Stimulated activated CD4-positive, alpha-beta T cell treated with anti-CD3 and anti-CD28 coated beads, Interleukin-4, amount 100 ng/mL, for 24 hours (primary cell): Measurements from ENCODE around the gene CLEC18B.
"Not testable (repeated sequence)": the region's sequence is repeated elsewhere in the genome, so short reads cannot be mapped to it uniquely, and the experiment has no call there.

Source experiments
- DNase-seq: peaks from one replicate; pipeline ENCODE4 v3.0.0-alpha.2; 2020

The CLEC18B gene

GRCh38 chr16:74404148-74404933 lies 16.9 kb downstream of the CLEC18B start:
- DNase-seq = not testable (repeated sequence)

GRCh38 chr16:74400238-74400637 lies 21.0 kb downstream of the CLEC18B start:
- not testable (repeated sequence) for DNase-seq

GRCh38 chr16:74398212-74398895 lies 22.9 kb downstream of the CLEC18B start:
- DNase-seq = not testable (repeated sequence)

DNA sequence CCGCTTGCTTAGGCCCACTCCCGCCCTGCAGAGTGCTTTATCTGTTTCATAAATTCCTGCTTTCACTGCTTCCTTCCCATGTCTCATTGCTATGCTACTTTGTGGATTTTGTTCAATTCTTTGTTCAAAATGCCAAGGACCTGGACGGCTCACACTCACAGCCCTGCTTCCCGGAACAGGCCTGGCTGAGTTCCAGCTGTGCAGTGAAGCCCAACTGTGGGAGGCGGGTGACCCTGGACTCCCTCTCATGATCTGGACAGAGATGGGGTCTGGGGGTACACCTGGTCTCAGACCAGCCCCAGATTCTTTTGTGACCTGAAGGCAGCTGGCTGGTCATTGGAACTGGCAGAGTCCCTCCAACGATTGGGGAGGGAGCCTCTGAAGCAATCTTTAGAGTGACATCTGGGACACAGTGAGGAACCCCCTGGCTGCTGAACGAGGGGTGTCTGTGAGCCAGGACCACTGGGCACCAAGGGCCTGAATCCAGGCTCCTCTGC lies 24.7 kb downstream of the CLEC18B start:
- not testable (repeated sequence) for DNase-seq

DNA sequence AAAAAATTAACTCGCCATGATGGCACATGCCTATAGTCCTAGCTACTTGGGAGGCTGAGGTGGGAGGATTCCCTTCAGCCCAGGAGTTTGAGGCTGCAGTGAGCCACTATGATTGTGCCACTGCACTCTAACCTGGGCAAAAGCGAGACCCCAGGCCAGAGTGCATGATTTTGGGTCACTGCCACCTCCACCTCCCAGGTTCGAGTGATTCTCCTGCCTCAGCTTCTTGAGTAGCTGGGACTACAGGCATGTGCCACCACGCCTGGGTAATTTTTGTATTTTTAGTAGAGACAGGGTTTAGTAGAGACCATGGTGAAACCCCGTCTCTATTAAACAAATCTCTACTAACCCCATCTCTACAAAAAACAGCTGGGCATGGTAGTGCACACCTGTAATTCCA lies 26.7 kb downstream of the CLEC18B start:
- not testable (repeated sequence) for DNase-seq

GRCh38 chr16:74394131-74394530 lies 27.1 kb downstream of the CLEC18B start:
- not testable (repeated sequence) for DNase-seq

DNA sequence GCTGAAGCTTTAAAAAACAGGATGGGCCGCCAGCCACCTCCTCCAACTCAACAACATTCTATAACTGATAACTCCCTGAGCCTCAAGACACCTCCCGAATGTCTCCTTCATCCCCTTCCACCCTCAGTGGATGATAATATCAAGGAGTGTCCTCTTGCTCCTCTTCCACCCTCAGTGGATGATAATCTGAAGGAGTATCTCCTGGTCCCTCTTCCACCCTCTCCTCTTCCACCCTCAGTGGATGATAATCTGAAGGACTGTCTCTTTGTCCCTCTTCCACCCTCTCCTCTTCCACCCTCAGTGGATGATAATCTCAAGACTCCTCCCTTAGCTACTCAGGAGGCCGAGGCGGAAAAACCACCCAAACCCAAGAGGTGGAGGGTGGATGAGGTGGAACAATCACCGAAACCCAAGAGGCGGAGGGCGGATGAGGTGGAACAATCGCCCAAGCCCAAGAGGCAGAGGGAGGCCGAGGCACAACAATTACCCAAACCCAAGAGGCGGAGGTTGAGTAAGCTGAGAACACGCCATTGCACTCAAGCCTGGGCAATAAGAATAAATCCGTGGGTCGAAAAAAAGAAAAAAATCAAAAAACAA lies 29.7 kb downstream of the CLEC18B start:
- DNase-seq = not testable (repeated sequence)

GRCh38 chr16:74382339-74383034 lies 38.8 kb downstream of the CLEC18B start:
- DNase-seq = not testable (repeated sequence)

- not testable (repeated sequence) for DNase-seq
Measured at GRCh38 chr16:74373847-74374184, 47.5 kb downstream of the CLEC18B start.

DNA sequence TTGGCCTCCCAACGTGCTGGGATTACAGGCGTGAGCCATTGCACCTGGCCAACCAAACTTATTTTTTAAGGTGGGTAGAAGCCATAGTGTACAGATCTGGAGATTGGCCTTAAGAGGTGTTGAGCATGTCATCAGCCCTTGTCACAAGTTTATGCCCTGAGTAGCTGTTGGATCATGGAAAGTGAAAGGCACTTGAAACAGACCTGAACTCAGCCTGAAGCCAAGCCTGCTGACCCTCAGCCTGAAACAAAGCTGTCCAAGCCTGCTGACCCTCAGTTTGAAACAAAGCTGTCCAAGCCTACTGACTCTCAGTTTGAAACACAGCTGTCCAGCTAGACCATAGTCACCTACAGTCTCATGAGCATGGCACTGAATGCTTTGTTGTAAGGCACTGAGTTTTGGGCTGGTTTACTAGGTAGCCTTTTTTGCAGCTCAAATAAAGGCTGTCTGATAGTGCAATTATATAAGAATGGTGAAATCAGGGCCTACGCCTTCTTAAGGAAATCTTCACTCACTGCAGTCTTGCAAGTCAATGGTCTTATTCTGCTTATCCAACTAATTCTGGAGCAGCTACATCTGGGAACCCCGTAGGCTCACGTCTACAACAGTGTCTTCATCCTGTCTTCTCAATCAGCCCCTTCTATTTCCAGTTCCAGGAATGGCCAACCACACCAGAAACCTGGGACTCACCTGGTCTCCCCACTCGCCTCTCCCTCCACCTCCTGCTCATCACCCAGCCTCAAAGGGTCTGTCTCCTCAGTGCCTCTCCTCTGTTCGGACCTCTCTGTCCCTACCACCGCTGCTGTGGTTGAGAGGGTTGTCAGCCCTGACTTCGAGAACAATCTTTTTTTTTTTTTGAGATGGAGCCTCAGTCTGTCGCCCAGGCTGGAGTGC lies 48.1 kb downstream of the CLEC18B start:
- DNase-seq = no peak

DNA sequence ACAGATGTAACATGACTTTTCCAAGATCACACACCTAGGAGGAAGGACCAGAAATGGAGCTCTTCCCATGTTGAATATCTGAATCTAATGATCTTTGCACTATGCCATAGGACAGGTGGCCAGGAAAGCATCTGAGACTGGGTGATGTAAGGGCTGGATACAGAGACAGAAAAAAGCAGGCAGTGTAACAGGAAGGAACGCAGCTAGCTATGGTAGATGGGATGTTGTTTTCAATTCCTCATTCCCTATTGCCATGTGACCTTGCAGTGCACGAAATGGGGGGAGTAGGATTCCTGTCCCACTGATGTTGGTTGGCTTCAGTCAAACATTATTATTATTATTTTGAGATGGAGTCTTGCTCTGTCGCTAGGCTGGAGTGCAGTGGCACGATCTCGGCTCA lies 48.9 kb downstream of the CLEC18B start:
- DNase-seq = no peak

DNA sequence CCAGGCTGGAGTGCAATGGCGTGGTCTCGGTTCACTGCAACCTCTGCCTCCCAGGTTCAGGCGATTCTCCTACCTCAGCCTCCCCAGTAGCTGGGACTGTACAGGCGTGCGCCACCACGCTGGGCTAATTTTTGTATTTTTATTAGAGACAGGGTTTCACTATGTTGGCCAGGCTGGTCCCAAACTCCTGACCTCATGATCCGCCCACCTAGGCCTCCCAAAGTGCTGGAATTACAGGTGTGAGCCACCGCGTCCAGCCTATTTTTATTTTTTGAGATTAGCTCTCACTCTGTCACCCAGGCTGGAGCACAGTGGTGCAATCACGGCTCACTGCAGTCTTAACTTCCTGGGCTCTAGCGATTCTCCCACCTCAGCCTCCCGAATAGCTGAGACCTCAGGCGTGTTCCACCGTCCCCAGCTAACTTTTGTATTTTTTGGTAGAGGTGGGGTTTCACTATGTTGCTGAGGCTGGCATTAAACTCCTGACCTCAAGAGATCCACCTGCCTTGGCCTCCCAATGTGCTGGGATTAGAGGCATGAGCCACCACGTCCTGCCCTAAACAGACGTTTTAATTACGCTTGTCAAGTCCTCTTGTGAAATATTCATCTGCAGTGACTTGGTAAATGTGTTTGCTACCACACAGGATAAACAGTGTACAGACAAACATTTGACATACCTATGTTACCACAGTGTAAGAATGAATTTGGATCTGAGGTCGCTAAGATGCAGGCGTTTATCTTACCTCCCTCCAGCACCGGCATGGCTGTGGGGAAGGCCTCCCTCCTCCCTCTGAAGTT lies 50.7 kb downstream of the CLEC18B start:
- not testable (repeated sequence) for DNase-seq

DNA sequence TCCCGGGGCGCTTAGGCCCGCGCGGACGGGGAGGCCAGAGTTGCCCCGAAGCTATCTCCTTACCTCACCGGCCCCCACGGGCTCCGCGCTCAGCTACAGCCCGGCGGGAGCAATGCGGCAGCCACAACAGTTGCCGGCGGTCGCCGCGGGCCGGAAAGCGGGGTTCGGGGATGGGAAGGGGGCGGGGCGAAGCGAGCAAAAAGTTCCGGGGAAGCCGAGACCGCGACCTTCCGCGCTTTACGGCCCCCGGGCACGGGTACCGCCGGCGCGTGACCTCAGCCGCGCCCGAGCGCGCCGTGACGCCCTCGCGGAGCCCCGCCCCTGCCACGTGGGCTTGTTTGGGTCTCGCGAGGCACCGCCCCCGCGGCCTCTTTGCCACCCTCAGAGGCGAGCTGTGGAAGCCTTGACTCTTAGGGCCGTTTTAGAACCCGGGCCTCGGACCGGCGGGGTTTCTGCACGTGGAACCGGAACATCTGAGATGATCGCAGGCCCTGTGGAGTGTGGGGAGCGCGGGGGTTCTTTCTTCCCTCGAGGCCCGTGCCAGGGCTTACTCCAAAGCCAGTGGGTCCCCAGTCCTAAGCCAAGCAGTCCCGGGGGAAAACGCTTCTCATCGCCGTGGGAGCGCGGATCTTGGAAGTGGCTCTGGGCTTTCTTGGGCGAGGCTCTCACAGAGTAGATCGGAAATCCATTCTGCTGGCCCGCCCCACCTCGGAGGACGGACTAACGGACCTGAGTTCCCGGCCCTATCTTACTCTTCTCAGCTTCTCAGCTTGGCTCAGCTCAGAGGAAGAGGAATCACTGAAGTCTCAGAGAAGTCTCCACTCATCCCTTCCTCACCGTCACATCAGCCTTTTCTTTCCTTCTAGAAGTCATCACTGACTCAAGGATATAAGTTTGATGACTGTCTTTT lies 53.0 kb downstream of the CLEC18B start:
- peak; percentile 96 for DNase-seq

DNA sequence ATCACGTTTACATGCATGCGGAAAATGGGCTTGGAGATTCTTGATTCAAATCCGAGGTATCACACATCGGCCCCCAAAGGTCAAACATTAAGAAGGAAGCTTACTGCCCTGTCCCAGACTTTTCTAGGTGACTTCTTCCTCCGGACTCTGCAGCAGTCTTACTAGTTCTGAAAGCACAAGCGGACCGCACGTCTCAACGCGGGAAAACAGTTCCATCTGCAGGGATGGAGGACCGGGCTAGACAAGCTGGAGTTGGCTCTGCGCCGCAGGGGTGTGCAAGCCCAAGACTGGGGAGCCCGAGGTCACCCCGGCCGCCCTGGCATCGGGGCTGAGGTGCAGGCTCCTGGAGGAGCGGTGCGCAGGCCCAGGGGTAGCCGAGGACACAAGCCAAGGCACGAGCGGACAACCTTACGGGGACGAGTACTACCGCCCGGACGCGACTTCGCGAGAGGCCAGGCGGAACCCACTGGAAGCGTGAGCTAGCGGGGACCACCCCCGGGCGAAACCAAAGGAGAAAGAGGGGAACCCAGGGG lies 53.7 kb downstream of the CLEC18B start:
- DNase-seq = peak; percentile 44

DNA sequence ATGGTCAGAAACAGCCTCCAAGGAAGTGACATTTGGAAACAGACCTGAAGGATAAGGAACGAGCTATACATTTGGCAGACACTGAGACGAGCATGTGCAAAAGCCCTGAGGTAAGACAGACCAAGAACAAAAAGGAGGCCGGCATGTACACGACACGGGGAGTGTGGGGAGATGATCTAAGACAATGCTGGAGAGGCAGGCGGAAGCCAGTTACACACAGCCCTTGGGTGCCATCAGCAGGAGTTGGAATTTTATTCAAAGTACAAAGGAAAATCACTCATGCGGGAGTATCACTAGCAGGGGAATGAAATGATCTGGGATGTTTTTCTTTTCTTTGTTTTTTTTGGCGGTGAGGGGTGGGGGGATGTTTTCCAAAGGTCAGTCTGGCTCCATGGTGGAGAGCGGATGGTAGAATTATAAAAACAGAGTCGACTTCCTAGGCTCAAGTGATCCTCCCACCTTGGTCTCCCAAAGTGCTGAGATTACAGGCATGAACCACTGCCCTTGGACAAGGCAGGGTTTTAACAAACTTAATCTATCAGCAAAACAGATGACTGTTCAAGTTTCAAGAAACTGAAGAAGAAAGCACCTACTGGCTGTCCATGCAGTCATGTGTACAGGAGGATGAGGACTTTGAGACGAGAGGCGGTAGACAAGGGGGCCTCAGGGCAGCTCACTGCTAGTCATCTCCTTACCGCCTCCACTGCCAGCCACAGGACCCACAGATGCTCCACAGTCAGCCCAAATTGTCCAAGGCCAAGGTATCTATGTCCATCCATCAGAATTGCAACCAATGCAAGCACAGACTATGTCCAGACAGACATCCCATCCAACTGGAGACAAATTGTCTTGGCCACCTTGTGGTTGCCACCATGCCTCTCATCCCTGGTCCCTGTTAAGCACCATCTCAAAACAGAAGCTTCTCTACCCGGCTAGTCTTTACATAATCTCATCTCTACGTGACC lies 59.4 kb downstream of the CLEC18B start:
- not testable (repeated sequence) for DNase-seq
